A673 (cell line): ENCODE results near the gene COMMD10. TPM values are rescaled to one million over a fixed set of nuclear protein-coding genes. Genes with fewer than 3 reads are reported as not detected.

Experiments used
- BruUV-seq: library from RNA; stranded (reverse); fragments of 400-500 nt; replicated peaks from 2 replicates; lab custom pipeline; 2021; lab: Mats Ljungman, UMichigan
- CTCF ChIA-PET: fragments of 300-600 bp; sonication (Branson Sonifier 250); formaldehyde crosslinking; loops from one replicate; lab custom pipeline; 2022; ENCODE audit warnings: antibody characterized with exemption; lab: Charles Lee
- POLR2A ChIA-PET: fragments of 300-600 bp; sonication (Branson Sonifier 250); formaldehyde crosslinking; loops from one replicate; lab custom pipeline; 2022; ENCODE audit warnings: antibody characterized with exemption; ENCODE audit not compliant: low non-redundant PET; lab: Charles Lee
- DNase-seq: peaks from one replicate; pipeline ENCODE4 v3.0.0-alpha.2; 2015; ENCODE audit warnings: low spot score
- H3K27ac ChIP-seq: fragments of 200-600 bp; sonication (generic); 2 replicates; pipeline ENCODE4 v1.5.1; 2016; ENCODE audit warnings: mixed run types, low read depth, mild to moderate bottlenecking, mixed read lengths, antibody characterized with exemption, low read length; ENCODE audit not compliant: poor library complexity, severe bottlenecking
- H3K27me3 ChIP-seq: fragments of 200-600 bp; sonication (generic); replicated peaks from 2 replicates; pipeline ENCODE4 v1.6.1; 2017; ENCODE audit warnings: mixed run types, low read depth, mild to moderate bottlenecking, mixed read lengths, antibody characterized with exemption, low read length; ENCODE audit not compliant: insufficient read depth, poor library complexity
- H3K36me3 ChIP-seq: fragments of 200-600 bp; sonication (generic); 2 replicates; pipeline ENCODE4 v1.6.1; 2016; ENCODE audit warnings: mixed run types, mild to moderate bottlenecking, mixed read lengths, antibody characterized with exemption, low read length; ENCODE audit not compliant: insufficient read depth, poor library complexity, severe bottlenecking
- H3K4me1 ChIP-seq: fragments of 200-600 bp; sonication (generic); 2 replicates; pipeline ENCODE4 v1.6.1; 2017; ENCODE audit warnings: mixed run types, mild to moderate bottlenecking, mixed read lengths, antibody characterized with exemption, low read length; ENCODE audit not compliant: insufficient read depth, poor library complexity, severe bottlenecking
- H3K4me3 ChIP-seq: fragments of 200-600 bp; sonication (generic); 2 replicates; pipeline ENCODE4 v1.5.1; 2016; ENCODE audit warnings: low read depth, mixed run types, mild to moderate bottlenecking, mixed read lengths, low read length; ENCODE audit not compliant: poor library complexity, severe bottlenecking
- H3K9me3 ChIP-seq: fragments of 200-600 bp; sonication (generic); 2 replicates; pipeline ENCODE4 v1.6.1; 2016; ENCODE audit warnings: mixed run types, low read depth, mild to moderate bottlenecking, mixed read lengths, antibody characterized with exemption, low read length; ENCODE audit not compliant: poor library complexity, severe bottlenecking
- CTCF ChIP-seq: fragments of 300-800, 200-600 bp; sonication (generic); conservative IDR thresholded peaks from 2 replicates; pipeline ENCODE4 v1.5.1; 2017; ENCODE audit warnings: low read depth, mild to moderate bottlenecking, antibody characterized with exemption, low read length, moderate library complexity, mixed read lengths
- EZH2 ChIP-seq: fragments of 200-600 bp; sonication (generic); IDR thresholded peaks from 2 replicates; pipeline ENCODE4 v1.6.1; 2017; ENCODE audit warnings: borderline replicate concordance, low read depth, mild to moderate bottlenecking, mixed read lengths, antibody characterized with exemption, low read length; ENCODE audit not compliant: poor library complexity, severe bottlenecking
- intact Hi-C: fragments of 100-400 bp; cut with micrococcal nuclease; formaldehyde crosslinking; loops from one replicate; pipeline ENCODE4 v1.10.0; 2022; ENCODE audit not compliant: unreplicated experiment
- total RNA-seq: library from RNA; stranded (reverse); gene quantifications from 2 replicates; pipeline ENCODE4 v1.2.3, GENCODE V29; 2021

Gene COMMD10
- total RNA-seq, 1 experiment from 2014 or later: 36.5 TPM

- CTCF ChIA-PET: no interaction called here
Measured at GRCh38 chr5:116249648-116250047, 164.8 kb downstream of the COMMD10 start.

GRCh38 chr5:116256717-116257116, 171.9 kb downstream of the COMMD10 start:
- H3K4me1 ChIP-seq: no peaks in the 10 kb centered on the region
- no peaks in the 10 kb centered on the region for H3K36me3 ChIP-seq
- POLR2A ChIA-PET: no interaction called here
- no TSS peak for BruUV-seq
- no peak overlapping the region for H3K4me3 ChIP-seq
- no peaks in the 10 kb centered on the region for H3K27me3 ChIP-seq
- no peaks in the 10 kb centered on the region for H3K9me3 ChIP-seq
- intact Hi-C loops: no loop called here
- CTCF ChIA-PET: no interaction called here
- no peak overlapping the region for H3K27ac ChIP-seq
- DNase-seq: no peak
- TF ChIP-seq CTCF: no peak
- TF ChIP-seq EZH2: no peak

More at GRCh38 chr5:116249648-116250047, 164.8 kb downstream of the COMMD10 start:
- DNase-seq: no peak
- H3K9me3 ChIP-seq: peaks cover 11% of the 10 kb centered on the region
- H3K27ac ChIP-seq: no peak overlapping the region
- POLR2A ChIA-PET: no interaction called here
- no peak overlapping the region for H3K4me3 ChIP-seq
- no peaks in the 10 kb centered on the region for H3K27me3 ChIP-seq
- intact Hi-C loops: no loop called here
- no peaks in the 10 kb centered on the region for H3K4me1 ChIP-seq
- no TSS peak for BruUV-seq
- H3K36me3 ChIP-seq: no peaks in the 10 kb centered on the region
- TF ChIP-seq EZH2: no peak
- TF ChIP-seq CTCF: no peak

- no TSS peak for BruUV-seq
- no peaks in the 10 kb centered on the region for H3K9me3 ChIP-seq
- intact Hi-C loops: no loop called here
- no peaks in the 10 kb centered on the region for H3K36me3 ChIP-seq
- DNase-seq: no peak
- POLR2A ChIA-PET: no interaction called here
- no peak overlapping the region for H3K27ac ChIP-seq
- no peak for TF ChIP-seq EZH2
- no peak for TF ChIP-seq CTCF
- no peaks in the 10 kb centered on the region for H3K4me1 ChIP-seq
- H3K4me3 ChIP-seq: no peak overlapping the region
- H3K27me3 ChIP-seq: no peaks in the 10 kb centered on the region
- CTCF ChIA-PET: no interaction called here
Measured at GRCh38 chr5:116265471-116265870, 180.6 kb downstream of the COMMD10 start.
